Inflammatory macrophage treated with lipopolysaccharide for 1 hour (primary cell): ENCODE measurements around the gene SCYL3.
"Not testable (repeated sequence)": the region's sequence is repeated elsewhere in the genome, so short reads cannot be mapped to it uniquely, and the experiment has no call there.

Experiments used
- DNase-seq, 2 donors: peaks; one replicate each; pipeline ENCODE4 v3.0.0-alpha.2; 2020 to 2022

SCYL3 gene

DNA sequence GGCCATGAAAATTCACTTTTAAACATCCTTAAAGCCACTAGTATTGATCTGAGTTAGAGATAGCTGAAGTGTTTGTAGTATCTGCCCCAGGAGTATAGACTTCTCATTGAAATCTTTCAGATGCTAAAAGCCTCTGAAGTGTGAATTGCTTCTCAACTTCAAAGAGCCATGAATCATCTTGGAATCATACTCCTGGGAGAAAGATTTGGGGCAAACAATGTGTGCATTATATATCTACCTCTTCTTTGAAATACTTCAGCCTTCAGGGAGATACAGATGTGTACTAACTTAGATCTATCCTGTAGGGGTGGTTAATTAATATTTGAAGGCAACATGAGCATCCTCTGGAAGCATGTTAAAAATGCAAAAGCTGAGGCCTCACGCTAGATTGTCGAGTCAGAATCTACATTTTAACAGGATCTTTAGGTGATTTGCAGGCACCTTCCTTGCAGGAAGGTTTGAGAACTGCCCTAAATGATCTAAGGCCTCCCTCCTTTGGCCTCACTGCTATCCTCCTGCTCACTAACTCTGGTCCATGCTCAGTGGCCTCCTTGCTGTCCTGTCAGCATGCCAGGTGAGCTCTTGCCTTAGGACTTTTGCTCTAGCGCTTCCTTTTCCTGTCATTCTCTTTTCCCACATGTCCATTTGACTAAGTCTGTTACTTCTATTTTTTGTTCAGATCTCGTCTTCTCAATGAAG is 6.0 kb upstream of the SCYL3 start:
- DNase-seq = no peak

DNA sequence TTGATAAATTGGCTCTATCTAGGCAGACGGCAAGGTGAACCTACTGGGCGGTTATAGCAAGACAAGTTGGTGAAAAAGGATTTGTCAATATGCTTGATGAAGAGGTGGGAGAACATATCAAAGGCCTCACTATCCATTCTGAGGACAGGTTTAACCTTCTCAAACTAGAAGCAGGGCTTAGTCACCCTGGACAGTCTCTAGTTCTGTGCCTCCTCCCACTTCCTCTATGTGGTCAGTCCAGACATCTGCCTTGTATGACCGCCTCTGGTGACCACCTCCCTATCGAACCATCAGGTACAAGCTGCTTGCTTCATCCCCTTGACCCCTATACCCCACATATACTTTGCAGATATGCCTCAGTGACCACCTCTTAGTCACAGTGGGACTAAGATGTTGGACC is 2.3 kb upstream of the SCYL3 start:
- DNase-seq = peak; percentile 9 to 12

DNA sequence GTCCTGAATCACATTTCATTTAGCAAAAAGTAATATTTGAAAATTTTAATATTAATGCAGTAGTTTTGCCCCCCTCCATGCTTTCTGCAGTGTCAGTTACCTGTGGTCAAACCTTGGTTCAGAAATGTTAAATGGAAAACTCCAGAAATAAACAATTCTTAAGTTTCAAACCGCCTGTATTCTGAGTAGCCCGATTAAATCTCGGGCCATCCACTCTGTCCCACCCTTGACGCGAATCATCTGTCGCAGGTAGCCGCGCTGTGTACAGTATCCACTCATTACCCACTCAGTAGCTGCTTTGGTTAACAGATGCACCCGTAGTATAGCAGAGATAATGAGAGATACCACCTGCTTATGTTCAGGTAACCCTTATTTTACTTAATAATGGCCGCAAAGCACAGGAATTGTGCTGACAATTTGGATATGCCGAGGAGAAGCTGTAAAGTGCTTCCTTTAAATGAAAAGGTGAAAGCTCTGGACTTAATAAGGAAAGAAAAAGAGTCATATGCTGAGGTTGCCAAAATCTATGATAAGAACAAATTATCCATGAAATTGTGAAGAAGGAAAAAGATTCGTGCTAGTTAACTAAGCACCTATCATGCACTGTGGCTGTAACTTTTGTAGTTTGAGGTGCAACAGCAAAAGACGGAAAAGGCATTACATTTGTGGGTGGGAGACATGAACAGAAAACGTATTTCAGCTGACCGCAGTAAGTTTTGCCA is 889 bp upstream of the SCYL3 start:
- DNase-seq = no peak

DNA sequence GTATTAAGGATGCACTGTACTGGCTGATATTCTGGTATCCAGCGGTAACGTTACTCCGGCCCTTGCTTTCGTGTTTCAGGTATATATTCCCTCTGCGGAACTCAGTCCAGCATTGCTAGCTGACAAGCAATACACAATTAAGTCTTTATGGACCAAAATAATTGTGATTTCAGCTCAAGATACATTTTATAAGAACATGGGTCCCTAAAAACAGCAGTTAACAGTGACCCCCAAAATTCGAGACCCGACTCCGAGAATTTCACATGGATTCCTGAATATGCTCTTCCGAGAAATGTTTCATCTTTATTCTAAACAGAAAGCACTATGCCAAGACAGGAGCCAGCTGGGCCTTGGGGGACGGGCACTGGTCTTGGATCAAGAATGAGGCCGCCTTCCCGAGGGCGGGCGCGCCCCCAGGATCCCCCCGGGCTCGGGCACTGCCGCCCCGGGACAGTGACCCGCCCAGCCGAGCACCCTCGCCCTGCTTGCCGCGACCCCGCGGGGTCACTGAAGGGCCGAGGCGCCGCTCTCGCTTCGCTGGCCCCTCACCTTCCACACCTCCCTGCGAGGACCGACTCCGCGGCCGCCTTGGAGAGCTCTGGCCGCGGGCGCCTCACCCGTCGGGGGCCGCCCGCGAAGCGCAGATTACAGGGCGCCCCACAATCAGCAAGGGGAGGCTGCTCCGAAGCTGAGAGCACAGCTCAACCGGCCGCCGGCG is 610 bp downstream of the SCYL3 start:
- peak; percentile 7 to 20 for DNase-seq

DNA sequence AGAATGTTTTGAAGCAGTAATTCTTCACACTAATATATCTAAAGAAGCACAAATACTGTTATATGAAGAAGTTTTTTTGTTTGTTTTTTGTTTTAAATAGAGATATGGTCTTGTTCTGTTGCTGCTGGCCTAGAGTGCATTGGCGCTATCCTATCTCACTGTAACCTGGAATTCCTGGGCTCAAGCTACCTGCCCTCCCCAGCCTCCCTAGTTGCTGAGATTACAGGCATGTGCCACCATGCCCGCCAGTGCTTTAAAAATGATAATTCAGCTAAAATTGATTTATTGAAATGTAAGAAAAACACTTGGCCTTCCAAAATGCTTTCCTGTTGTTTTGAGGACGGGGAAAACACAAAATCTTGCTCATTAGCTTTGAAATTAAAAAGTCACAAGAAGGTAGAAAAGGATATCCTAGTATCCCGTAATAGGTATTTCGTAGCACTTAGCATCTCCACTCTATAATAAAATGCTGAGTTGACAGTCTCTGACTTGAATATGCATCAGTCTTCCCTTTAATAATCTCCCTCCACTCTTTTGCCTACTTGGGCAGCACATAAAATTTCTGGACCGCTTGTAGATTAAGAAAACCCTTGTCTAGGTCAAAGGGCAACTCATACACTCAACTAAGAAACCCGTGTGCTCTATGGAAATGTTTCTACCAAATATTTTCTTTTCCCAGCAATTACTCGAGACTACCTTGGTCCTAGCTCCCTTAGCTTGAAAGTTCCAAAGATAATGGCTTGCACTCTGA is 1.3 kb downstream of the SCYL3 start:
- DNase-seq = no peak

DNA sequence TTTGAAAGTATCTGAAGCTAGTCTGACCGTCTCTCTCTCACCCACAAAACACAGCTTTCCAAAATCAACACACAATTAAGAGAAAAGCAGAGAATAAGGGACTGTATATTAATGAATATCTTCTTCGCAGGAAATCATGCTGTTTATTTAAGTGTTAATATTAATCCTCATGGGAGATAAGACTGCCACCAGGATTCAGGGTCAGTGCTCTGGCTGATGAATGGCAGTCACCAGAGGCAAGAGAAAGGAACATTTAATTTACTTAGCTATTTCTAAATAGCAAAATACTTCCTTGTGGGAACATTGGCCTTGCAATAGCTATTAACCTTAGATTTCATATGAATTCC is 2.2 kb downstream of the SCYL3 start:
- DNase-seq = no peak

DNA sequence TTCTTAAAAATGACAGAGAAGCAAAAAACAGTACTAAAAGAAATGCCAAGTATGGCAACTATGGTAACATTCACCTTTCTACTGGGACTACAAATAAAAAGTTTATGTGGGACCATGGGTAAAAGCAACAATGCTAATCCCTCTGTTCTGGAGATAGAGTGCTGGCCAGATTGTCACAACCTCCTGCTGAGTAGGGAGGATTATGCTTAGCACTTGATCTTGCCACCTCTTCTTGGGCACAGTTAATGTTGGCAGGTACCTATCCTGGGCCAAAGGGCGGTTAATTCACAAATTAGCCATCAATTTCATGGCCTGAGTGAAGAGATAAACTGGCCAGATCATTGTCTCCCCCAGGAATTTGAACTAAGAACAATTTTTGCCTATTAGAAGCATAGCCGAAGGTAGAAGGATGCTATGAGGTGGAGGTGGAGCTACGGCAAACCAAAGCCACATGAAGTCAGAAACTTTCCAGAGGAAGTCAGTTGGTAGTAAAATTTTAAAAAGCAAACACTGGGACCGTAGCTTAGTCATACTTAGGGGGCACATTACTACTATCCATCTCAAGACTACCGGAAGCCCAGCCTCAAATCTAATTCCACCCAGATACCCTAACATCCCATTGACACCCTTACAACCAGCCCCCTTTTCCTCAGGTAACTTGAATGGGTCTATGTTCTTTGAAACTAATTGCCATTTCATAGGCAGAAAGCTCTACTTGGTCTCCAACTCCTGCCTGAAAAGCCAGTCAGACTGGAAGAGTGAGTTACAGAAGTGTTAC is 2.7 kb downstream of the SCYL3 start:
- DNase-seq = no peak

DNA sequence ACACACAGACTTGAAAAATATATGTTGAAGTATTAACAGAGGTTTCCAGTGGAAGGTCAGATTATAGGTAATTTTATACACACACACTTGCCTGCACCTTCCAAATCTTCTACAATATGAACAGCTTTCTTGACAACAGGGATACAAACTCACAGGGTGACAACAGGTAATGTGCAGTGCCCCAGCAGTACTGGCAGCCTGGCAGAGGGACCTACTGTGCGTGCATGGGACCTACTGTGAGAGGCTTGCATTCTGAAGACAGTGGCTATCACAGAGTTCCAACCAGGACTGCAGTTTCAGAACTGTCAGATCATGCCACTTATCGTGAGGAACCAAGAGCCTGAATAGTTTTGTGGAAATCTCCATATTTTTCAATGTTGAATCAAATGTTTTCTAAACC is 3.8 kb downstream of the SCYL3 start:
- DNase-seq = no peak

DNA sequence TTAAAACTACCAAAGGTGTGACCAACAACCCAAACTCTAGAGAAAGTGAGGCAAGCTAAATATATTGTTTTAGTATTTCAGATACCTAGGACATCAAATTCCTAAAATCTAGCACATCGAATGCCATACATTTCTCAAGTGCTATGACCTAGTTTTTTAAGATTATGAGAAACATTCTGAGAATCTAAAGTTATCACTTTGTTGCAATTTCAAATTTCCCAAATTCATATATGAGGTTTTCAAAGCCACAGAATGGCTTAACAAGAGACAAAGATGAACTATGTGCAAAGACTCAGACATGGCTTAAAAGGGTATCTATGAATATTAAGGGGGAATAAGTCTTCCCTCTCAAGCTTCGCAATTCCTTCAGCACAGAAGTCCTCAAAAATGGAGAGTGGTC is 6.8 kb downstream of the SCYL3 start:
- no peak for DNase-seq

DNA sequence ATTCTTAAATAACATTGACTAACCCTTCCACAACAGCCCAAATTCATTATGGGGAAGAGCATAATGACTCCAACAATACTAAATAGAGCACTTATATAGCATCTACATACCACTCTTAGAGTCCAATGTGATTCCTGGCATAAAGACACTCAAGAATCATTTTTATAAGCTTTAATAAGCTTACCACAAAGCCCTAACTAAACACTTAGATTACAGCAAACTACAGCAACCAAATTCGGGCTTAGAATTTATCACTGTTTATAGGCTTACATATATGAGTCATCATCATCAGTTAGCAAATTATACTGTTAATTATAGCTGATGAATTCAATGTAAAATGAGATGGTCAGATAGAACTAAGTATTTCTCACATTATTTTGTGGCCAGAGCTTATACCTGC is 7.3 kb downstream of the SCYL3 start:
- DNase-seq = no peak

DNA sequence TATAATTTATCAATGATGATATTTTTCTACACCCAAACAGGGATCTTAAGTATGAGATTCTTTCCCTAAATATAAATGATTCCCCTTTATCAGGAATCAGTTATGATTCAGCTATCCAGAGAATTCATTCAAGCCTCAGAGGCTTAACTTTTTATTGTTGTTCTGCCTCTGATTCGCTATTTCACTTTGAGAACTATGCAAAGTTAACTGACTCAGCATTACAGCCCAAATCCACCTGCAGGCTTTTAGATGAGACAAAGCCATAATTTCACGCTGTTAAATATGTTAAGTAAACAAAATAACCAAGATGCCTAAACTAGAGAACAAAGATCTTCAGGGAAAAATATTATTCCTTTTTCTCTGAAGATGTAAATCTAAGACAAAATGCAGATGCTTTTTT is 8.5 kb downstream of the SCYL3 start:
- DNase-seq = no peak

DNA sequence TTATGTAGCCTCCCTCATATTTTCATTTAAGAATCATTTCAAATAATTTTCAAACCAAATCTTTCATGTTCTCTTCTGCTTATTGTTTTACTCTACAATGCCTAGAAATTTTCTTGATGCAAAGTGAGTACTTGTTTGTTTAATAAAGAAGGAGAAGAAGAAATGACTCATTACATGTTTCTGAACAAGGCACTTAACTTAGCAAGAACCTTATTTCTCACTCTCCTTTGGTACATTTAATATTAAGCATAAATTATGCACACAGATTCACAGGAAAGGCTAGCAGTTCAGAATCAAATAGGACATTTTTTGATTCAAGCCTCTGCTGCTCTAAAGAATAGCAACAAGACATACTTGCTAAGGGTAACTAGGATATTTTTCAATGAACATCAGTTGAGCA is 9.1 kb downstream of the SCYL3 start:
- no peak for DNase-seq

DNA sequence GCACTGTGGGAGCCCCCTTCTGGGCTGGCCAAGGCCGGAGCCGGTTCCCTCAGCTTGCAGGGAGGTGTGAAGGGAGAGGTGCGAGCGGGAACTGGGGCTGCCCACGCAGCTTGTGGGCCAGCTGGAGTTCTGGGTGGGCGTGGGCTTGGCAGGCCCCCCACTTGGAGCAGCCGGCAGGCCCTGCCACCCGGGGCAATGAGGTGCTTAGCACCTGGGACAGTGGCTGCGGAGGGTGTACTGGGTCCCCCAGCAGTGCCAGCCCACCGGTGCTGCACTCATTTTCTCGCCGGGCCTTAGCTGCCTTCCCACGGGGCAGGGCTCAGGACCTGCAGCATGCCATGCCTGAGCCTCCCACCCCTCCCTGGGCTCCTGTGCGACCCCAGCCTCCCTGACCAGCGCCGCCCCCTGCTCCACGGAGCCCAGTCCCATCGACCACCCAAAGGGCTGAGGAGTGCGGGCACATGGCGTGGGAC is 11.6 kb downstream of the SCYL3 start:
- DNase-seq = no peak

DNA sequence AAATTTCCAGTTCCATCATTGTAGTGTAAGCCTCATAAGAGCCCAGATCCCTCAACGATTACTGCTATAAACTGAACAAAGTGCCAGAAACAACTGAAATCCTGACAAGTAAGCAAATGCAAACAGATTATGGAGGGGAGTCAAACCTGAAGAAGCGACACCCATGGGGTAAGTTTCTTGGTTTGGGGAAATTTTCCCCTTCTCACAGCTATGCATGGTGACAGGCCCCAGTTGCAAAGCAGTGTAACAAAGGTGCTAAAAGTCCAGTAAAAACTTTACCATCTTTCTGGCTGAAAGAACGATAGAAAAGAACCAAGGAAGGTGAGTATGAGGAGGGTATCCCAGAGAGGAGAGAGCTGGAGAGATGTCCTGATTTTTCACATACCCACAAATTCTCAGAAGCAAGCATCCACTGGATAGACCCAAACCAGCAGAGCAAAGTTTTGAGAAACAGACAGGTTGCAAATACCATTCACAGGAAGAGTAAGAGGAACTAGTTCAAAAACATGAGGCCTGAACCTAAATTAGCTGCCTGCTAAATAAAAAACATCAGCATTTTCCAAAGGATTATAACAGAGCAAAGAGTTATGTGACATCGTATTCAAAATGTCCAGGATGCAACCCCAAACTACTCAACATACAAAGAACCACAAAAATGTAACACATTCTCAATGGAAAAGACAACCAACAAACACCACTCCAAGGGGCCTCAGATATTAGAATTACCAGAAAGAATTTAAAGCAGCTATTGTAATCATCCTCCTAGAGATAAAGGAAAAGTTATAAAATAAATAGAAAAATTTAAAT is 14.5 kb downstream of the SCYL3 start:
- no peak for DNase-seq

DNA sequence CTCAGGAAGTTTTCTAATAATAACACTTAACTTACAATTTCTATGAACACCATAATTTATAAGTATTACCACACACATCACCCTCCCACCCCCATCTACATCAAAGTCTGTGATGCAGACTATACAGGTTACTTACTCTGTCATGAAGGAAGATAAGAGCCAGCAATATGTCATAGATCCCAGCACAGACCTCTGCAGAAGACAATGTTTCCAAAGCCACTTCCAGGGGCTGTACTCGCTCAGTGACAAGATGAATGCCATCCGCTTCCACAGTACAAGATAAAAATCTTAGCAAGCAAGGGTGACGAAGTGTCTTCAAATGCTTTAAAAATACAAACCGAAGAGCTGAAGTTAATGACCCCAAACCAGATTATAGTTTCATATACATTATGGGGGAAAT is 15.2 kb downstream of the SCYL3 start:
- no peak for DNase-seq

DNA sequence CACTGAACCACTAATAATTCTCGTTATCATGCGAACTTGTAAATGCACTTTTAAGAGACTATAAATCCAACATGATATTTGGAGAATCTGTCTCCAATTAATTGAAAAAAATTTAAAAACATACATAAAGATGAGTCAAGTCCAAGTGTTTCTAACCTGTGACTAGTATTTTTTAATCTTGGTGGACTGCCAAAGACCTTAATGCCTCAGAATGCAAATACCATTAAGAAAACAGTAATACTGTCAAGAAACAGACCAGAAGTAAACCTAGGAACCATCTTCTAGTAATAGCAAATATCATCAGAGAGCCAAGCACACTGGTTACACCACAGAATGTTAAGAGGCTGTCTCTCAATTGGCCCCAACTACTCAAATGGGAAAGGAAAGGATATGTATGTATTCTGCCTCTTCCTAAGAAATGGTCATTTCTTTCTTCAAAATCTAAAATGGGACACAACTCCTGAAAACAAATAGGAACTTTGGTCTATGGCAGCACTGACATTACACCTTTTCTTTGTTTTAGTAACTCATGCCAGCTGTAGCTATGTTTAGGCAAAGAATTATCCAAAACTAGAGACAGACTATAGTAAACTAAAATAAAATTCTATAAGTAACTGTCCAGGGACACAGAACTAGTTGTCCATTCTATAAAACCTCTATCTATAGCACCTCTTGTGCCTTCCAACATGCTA is 15.8 kb downstream of the SCYL3 start:
- DNase-seq = no peak

DNA sequence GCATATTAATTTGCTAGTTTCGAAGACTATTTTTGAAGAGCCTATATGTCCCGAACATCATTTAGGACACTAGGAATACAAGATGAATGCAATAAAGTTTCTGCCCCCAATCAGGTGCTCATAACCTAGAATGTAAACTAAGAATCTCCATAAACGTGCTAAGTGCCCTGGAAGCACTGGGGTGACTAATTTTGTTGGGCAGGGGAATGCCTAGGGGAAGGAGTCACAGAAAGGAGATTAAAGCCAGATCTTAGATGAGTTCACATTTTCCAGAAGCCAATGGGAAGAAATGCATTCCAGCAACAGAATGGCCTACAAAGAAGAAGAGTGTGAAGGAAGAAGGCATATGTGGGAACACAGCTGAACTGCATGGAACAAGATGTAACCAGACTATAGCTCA is 19.5 kb downstream of the SCYL3 start:
- DNase-seq = no peak

DNA sequence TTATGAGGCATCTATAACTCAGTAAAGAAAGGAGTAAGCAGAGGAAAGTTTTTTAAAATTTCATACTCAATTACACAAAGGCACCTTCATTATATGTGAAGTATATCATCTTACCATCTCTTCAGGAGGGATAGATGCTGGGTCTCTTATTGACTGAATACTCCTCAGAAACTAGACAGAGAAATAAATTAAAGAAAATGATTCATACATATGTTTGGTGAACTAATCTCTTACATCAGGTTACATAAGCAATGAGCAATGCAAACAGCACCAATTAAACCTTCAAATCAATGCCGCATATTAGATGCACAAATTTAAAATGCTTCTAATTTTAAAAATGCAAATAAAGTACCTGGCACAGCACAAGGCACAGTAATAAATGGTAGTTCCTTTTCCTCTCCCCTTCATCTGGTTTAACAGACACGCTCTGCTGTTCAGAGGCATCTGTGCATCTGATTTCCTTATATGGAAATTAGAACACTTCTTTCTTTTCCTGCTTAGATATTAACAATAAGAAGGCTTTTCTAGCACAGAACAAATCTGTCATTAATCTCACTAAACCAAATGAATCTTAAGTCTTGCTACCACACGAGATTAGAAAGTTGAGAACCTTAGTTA is 20.0 kb downstream of the SCYL3 start:
- DNase-seq = no peak

DNA sequence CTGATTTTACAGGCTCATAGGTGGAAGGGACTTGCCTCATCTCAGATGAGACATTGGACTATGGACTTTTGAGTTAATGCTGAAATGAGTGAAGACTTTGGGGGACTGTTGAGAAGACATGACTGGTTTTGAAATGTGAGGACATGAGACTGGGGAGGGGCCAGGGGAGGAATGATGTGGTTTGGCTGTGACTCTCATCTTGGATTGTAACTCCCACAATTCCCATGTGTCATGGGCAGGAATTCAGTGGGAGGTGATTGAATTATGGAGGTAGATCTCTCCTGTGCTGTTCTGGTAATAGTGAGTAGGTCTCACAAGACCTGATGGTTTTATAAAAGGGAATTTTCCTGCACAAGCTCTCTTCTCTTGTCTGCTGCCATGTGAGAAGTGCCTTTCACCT is 20.8 kb downstream of the SCYL3 start:
- DNase-seq = no peak

DNA sequence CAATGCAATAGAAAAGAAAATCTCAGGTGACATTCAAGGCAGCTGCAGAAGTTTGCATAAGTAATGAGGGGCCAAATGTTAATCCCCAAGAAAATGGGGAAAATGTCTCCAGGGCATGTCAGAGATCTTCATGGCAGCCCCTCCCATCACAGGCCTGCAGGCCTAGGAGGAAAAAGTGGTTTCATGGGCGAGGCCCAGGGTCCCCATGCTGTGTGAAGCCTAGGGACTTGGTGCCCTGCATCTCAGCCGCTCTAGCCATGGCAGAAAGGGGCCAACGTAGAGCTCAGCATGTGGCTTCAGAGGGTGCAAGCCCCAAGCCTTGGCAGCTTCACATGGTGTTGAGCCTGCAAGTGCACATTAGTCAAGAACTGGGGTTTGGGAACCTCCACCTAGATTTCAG is 21.7 kb downstream of the SCYL3 start:
- DNase-seq = not testable (repeated sequence)

DNA sequence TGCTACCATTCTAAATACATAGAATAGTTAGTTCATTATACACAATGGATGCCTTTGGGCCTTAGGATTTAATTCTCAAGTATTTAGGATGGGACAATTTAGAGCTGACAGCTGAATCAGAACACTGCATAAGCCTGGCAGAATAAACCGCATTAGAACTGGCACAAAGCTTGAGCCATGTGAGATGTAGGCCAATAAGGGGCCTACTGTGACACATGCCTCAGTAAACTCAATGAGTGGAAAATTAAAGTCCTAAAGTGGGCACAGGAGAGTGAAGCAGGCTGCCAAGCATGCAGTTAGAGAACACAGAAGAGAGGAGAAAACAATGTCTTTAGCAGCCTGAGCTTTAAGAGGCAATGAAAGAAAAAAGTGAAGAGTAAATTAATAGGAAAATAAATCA is 24.3 kb downstream of the SCYL3 start:
- no peak for DNase-seq
